B cell (primary cell): Measurements from ENCODE around the gene TXNRD1. TPM values are rescaled to one million over a fixed set of nuclear protein-coding genes. Genes with fewer than 3 reads are reported as not detected.

Source experiments
- ATAC-seq: fragments of 200-7000 bp; cut with Tn5 transposase; one replicate; pipeline ENCODE4 v1.10.0; 2021; ENCODE audit warnings: low read depth, mild to moderate bottlenecking, moderate number of reproducible peaks, moderate library complexity
- CTCF ChIA-PET: fragments of 350-600 bp; sonication (Branson Sonifier 250); formaldehyde crosslinking; loops from one replicate; lab custom pipeline; 2021; ENCODE audit warnings: antibody characterized with exemption, inconsistent platforms; lab: Charles Lee
- POLR2A ChIA-PET: fragments of 350-600 bp; sonication (Branson Sonifier 250); formaldehyde crosslinking; loops from one replicate; lab custom pipeline; 2021; ENCODE audit warnings: antibody characterized with exemption; lab: Charles Lee
- DNase-seq: peaks from one replicate; pipeline ENCODE4 v3.0.0; 2013
- H2AFZ ChIP-seq: 2 replicates; pipeline ENCODE4 v1.6.1; 2012; ENCODE audit warnings: mild to moderate bottlenecking, low read depth, low read length; ENCODE audit not compliant: insufficient read depth, poor library complexity, severe bottlenecking
- H3K27ac ChIP-seq, 2 donors: 1 replicate in 1 of 2; 2 replicates in 1 of 2; pipeline ENCODE4 v1.5.1; 2012 to 2013; ENCODE audit warnings: low read length in 2 of 2, mild to moderate bottlenecking in 2 of 2, moderate library complexity in 1 of 2
- H3K27me3 ChIP-seq, 4 experiments: fragments of 200-600 bp in 1 of 4; sonication (generic) in 1 of 4; replicated peaks in 1 of 4; 1 replicate in 2 of 4; 2 replicates in 2 of 4; pipeline versions ENCODE4 v1.6.1 to v1.7.0; 2013 to 2016; ENCODE audit warnings: low read length in 3 of 4, mild to moderate bottlenecking in 2 of 4, mixed read lengths in 1 of 4, moderate library complexity in 1 of 4; ENCODE audit not compliant: insufficient read depth in 4 of 4, control insufficient read depth in 3 of 4; ENCODE audit errors: control extremely low read depth in 1 of 4
- H3K36me3 ChIP-seq, 2 experiments: replicated peaks in 1 of 2; 1 replicate in 1 of 2; 2 replicates in 1 of 2; pipeline versions ENCODE4 v1.6.1 to v1.7.1; 2013; ENCODE audit warnings: low read length in 1 of 2; ENCODE audit not compliant: insufficient read depth in 2 of 2, control insufficient read depth in 1 of 2; ENCODE audit errors: control extremely low read depth in 1 of 2, extremely low read depth in 1 of 2
- H3K4me1 ChIP-seq, 2 donors: fragments of 200-600 bp in 1 of 2; sonication (generic) in 1 of 2; 1 replicate in 1 of 2; 2 replicates in 1 of 2; pipeline versions ENCODE4 v1.5.1 to v1.6.1; 2013 to 2017; ENCODE audit warnings: low read length in 2 of 2; ENCODE audit not compliant: control insufficient read depth in 2 of 2, insufficient read depth in 2 of 2
- H3K4me2 ChIP-seq: replicated peaks from 2 replicates; pipeline ENCODE3; 2012; ENCODE audit warnings: mild to moderate bottlenecking, low read depth, low read length; ENCODE audit not compliant: poor library complexity, severe bottlenecking
- H3K4me3 ChIP-seq, 5 experiments: fragments of 200-600 bp in 1 of 5; sonication (generic) in 1 of 5; 1 replicate in 3 of 5; 2 replicates in 2 of 5; pipeline versions ENCODE4 v1.5.1 to v1.7.0; 2011 to 2016; ENCODE audit warnings: low read length in 4 of 5, mild to moderate bottlenecking in 4 of 5, low read depth in 2 of 5, control low read depth in 1 of 5, moderate library complexity in 1 of 5; ENCODE audit not compliant: insufficient read depth in 1 of 5; ENCODE audit errors: control extremely low read depth in 1 of 5, extremely low read depth in 1 of 5
- H3K79me2 ChIP-seq: fragments of 200-600 bp; sonication (generic); one replicate; pipeline ENCODE4 v1.6.0; 2016; ENCODE audit warnings: low read length; ENCODE audit not compliant: control insufficient read depth, insufficient read depth
- H3K9ac ChIP-seq: fragments of 200-600 bp; sonication (generic); 2 replicates; pipeline ENCODE4 v1.6.1; 2017; ENCODE audit warnings: mild to moderate bottlenecking, low read length, moderate library complexity
- H3K9me3 ChIP-seq, 3 donors: one replicate each; pipeline versions ENCODE4 v1.6.1 to v1.7.1; 2013; ENCODE audit warnings: low read length in 2 of 3; ENCODE audit not compliant: control insufficient read depth in 2 of 3, insufficient read depth in 1 of 3; ENCODE audit errors: control extremely low read depth in 1 of 3
- H4K20me1 ChIP-seq: 2 replicates; pipeline ENCODE4 v1.6.0; 2012; ENCODE audit warnings: mild to moderate bottlenecking, low read length; ENCODE audit not compliant: insufficient read depth, control insufficient read depth, poor library complexity, severe bottlenecking
- H3K27ac Mint-ChIP-seq: one replicate; pipeline ENCODE4 v1.8.0; 2021; ENCODE audit warnings: mixed read lengths
- H3K27me3 Mint-ChIP-seq: one replicate; pipeline ENCODE4 v1.8.0; 2021; ENCODE audit warnings: mixed read lengths
- H3K4me1 Mint-ChIP-seq: one replicate; pipeline ENCODE4 v1.8.0; 2021; ENCODE audit warnings: mixed read lengths
- H3K4me3 Mint-ChIP-seq: one replicate; pipeline ENCODE4 v1.8.0; 2021; ENCODE audit warnings: mixed read lengths
- H3K9me3 Mint-ChIP-seq: one replicate; pipeline ENCODE4 v1.8.0; 2022; ENCODE audit warnings: mixed read lengths; ENCODE audit not compliant: insufficient read depth
- CTCF ChIP-seq: fragments of 200-600 bp; IDR thresholded peaks from one replicate; pipeline ENCODE4 v1.8.0; 2022; ENCODE audit warnings: antibody characterized with exemption, mild to moderate bottlenecking
- EZH2 ChIP-seq: IDR thresholded peaks from 2 replicates; pipeline ENCODE4 v1.6.1; 2012; ENCODE audit warnings: borderline replicate concordance, low read depth, mild to moderate bottlenecking, moderate library complexity, low read length; ENCODE audit not compliant: insufficient read depth, poor library complexity, severe bottlenecking
- WGBS: methylation state at CpG from one replicate; pipeline ENCODE4 v1.1.5; 2013; ENCODE audit warnings: missing lambda C conversion rate; ENCODE audit not compliant: insufficient coverage; 5-methylcytosine and 5-hydroxymethylcytosine counted together
- intact Hi-C: fragments of 100-400 bp; cut with micrococcal nuclease; formaldehyde crosslinking; loops from one replicate; pipeline ENCODE4 v1.10.0; 2022
- polyA plus RNA-seq: library from polyadenylated mRNA; depleted of rRNA; stranded (reverse); fragments of >200 nt; gene quantifications from 2 replicates; pipeline ENCODE4 v1.2.3, GENCODE V29; 2012
- total RNA-seq, 2 donors: library from RNA; stranded (reverse); fragments of 120-200 nt in 1 of 2; gene quantifications; 1 replicate in 1 of 2; 2 replicates in 1 of 2; pipeline versions ENCODE4 v1.2.3 to v1.2.4, GENCODE V29; 2013 to 2022

Gene TXNRD1
- total and polyA plus RNA-seq, 2 donors (not counting 1 experiment from before 2014, with no cell fraction given) = 10.1 to 44.6 TPM

GRCh38 chr12:104243551-104243950, 28.0 kb downstream of the TXNRD1 start:
- CTCF ChIA-PET = no interaction called here
- Histone ChIP-seq H4K20me1 (no peaks in the 10 kb centered on the region), H3K9me3 (no peaks in the 10 kb centered on the region), H3K27ac (no peak overlapping the region), H3K79me2 (no peaks in the 10 kb centered on the region), H3K9ac (no peak overlapping the region), H3K36me3 (no peaks in the 10 kb centered on the region), H3K4me2 (no peak overlapping the region), H3K27me3 (peaks cover 0 to 7% (median 0%) of the 10 kb centered on the region in 4 experiments), H2AFZ (no peak overlapping the region), H3K4me3 (no peak overlapping the region), H3K4me1 (no peaks in the 10 kb centered on the region)
- POLR2A ChIA-PET = no interaction called here
- intact Hi-C loops = no loop called here
- DNase-seq = no peak
- Mint-ChIP-seq H3K9me3 (no peaks in the 10 kb centered on the region), H3K4me3 (no peak overlapping the region), H3K4me1 (no peaks in the 10 kb centered on the region), H3K27me3 (peaks cover 13% of the 10 kb centered on the region), H3K27ac (no peak overlapping the region)
- WGBS = 83% methylated on average over 3 of the region's 4 CpGs
- no peak for ATAC-seq
- TF ChIP-seq CTCF (no peak), EZH2 (no peak)

DNA sequence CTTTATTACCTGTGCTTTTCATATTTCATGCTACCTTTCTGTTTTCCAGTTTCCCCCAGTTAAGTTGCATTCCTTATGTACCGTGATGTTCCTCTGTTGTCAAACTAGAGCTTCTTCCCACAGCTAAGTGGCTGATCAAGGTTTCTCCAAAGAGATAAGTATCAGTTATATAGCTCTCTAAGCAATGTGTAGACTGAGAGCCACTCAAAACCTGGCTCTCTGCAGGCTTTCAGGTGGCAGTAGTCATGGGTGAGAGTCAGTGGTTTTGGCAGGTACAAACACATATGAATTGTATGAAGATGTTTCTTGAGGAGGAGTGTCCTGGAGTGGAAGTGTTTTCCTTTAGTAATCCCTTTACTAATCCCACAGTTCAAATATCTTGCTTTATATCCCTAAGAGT, 28.4 kb downstream of the TXNRD1 start:
- Histone ChIP-seq H3K4me1 (no peaks in the 10 kb centered on the region), H3K9ac (no peak overlapping the region), H2AFZ (no peak overlapping the region), H3K4me2 (no peak overlapping the region), H3K79me2 (no peaks in the 10 kb centered on the region), H3K4me3 (no peak overlapping the region), H3K27me3 (peaks cover 0 to 7% (median 0%) of the 10 kb centered on the region in 4 experiments), H3K9me3 (no peaks in the 10 kb centered on the region), H3K27ac (no peak overlapping the region), H3K36me3 (no peaks in the 10 kb centered on the region), H4K20me1 (no peaks in the 10 kb centered on the region)
- CTCF ChIA-PET = no interaction called here
- ATAC-seq (no peak), DNase-seq (no peak)
- no peak for TF ChIP-seq EZH2
- TF ChIP-seq CTCF = no peak
- no peak overlapping the region for H3K27ac Mint-ChIP-seq
- POLR2A ChIA-PET = no interaction called here
- H3K9me3 Mint-ChIP-seq = no peaks in the 10 kb centered on the region
- H3K4me3 Mint-ChIP-seq = no peak overlapping the region
- no CpG with 5 or more reads among the region's 1 CpG for WGBS
- intact Hi-C loops = no loop called here
- H3K4me1 Mint-ChIP-seq = no peaks in the 10 kb centered on the region
- peaks cover 13% of the 10 kb centered on the region for H3K27me3 Mint-ChIP-seq
